ENCODE data around the gene ZNF316. TPM values are rescaled to one million over a fixed set of nuclear protein-coding genes. Genes with fewer than 3 reads are reported as not detected.

The ZNF316 gene
- total RNA-seq, 2 donors from 2014 or later, result 54.4 to 64.6 TPM

DNA sequence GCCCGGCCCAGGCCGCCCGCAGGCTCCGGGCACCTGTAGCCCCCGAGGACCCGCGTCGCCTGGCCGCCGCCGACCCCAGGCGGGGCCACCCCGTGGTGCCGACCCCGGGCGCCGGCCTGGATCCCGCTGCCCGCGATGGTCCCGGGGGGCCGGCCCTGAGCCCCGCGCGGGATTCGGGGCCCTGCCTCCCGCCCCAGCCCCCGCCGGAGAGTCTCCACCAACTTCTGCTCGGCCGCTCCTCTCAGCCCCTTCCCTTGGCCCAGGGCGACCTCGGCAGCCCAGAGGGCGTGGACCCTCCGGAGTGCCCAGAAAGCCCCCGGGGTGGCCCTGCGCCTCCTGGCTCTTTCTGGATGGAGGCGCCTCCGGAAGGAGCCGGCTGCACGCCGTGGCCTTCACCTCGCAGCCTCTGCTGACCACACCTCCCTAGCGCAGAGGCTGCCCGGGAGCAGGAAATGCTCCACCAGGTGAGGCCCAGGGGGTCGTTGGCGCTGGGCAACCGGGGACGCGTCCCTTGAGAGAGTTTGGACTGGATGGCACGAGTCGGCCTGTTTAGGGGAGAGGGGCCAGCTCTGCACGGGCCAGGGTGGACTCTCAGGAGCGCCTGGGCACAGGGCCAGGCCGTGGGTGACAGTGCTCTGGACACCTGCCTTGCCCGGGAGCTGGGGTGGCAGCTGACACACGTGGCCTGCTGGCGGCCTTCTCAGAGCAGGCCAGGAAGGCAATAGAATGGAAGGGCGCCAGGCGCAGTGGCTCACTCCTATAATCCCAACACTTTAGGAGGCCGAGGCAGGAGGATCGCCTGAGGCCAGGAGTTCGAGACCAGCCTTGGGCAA lies 21.2 kb upstream of the ZNF316 start:
- ATAC-seq (ENCODE audit: insufficient number of reproducible peaks, low FRiP score, low read depth), result no peak
- TF ChIP-seq, protein P1, sequence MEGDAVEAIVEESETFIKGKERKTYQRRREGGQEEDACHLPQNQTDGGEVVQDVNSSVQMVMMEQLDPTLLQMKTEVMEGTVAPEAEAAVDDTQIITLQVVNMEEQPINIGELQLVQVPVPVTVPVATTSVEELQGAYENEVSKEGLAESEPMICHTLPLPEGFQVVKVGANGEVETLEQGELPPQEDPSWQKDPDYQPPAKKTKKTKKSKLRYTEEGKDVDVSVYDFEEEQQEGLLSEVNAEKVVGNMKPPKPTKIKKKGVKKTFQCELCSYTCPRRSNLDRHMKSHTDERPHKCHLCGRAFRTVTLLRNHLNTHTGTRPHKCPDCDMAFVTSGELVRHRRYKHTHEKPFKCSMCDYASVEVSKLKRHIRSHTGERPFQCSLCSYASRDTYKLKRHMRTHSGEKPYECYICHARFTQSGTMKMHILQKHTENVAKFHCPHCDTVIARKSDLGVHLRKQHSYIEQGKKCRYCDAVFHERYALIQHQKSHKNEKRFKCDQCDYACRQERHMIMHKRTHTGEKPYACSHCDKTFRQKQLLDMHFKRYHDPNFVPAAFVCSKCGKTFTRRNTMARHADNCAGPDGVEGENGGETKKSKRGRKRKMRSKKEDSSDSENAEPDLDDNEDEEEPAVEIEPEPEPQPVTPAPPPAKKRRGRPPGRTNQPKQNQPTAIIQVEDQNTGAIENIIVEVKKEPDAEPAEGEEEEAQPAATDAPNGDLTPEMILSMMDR (IDR thresholded peaks at IDR 0.05), result no peak
- H3K9me3 ChIP-seq, result no peaks in the 10 kb centered on the region
- no peaks in the 10 kb centered on the region for H3K27me3 ChIP-seq (replicated peaks; ENCODE audit: insufficient read depth)
- H3K4me1 ChIP-seq (ENCODE audit: control insufficient read depth in 1 of 2, low read depth in 2 of 2), result peaks cover 4 to 20% of the 10 kb centered on the region in 2 donors
- H3K36me3 ChIP-seq, result no peaks in the 10 kb centered on the region
- DNase-seq (ENCODE audit: low spot score), result no peak
- H3K27ac ChIP-seq, result no peak overlapping the region
- H3K4me3 ChIP-seq, result peak overlapping the region; percentile 69

DNA sequence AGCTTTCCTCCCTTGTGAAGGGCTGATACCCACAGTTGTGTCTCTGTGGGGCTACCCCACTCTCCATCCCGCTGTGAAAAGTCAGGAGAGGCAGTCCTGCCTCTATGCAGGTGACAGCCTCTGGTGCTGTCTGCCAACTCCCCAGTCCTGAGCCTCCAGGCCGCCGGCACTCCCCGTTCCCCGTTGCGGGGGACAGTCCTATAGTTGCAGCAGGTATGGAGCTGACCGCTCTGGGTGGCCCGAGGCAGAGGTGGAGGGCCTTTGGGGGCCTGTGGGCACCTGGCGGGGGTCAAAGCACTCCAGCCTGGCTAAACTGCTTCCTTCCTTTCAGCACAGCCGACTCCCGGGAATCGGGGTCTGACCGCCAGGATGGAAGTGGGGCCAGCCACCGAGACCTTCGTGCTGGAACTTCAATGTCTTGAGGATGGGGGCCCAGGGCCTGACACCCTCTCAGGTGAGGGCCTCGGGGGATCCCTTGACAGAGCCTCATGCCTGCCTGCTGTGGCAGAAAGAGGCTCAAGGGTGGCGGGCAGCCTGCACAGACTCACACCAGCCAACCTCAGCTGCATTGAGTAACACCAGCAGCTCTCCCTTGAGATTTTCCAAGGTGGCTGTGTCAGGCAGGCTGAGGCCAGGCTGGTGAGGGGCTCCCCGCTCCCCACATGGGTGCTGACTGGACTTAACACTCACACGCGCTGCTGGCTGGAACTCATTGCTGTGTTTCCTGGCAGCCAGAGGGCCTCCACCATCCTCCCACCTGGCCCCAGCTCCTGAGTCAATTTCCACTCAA lies 20.1 kb upstream of the ZNF316 start:
- Histone ChIP-seq H3K4me1 (ENCODE audit: control insufficient read depth in 1 of 2, low read depth in 2 of 2) (peaks cover 4 to 20% of the 10 kb centered on the region in 2 donors), H3K4me3 (no peak overlapping the region)

GRCh38 chr7:6618621-6619020 lies 18.5 kb upstream of the ZNF316 start:
- Histone ChIP-seq H3K27ac (no peak overlapping the region), H3K4me3 (no peak overlapping the region), H3K9me3 (no peaks in the 10 kb centered on the region), H3K27me3 (replicated peaks; ENCODE audit: insufficient read depth) (no peaks in the 10 kb centered on the region), H3K4me1 (ENCODE audit: control insufficient read depth in 1 of 2, low read depth in 2 of 2) (peaks cover 4 to 20% of the 10 kb centered on the region in 2 donors), H3K36me3 (peaks cover 12% of the 10 kb centered on the region)
- DNase-seq (ENCODE audit: low spot score) (no peak), ATAC-seq (ENCODE audit: insufficient number of reproducible peaks, low FRiP score, low read depth) (no peak)
- TF ChIP-seq, protein P1 (IDR thresholded peaks at IDR 0.05), result no peak

More for the DNA sequence above, 20.1 kb upstream of the ZNF316 start:
- no peak for ATAC-seq (ENCODE audit: insufficient number of reproducible peaks, low FRiP score, low read depth)
- DNase-seq (ENCODE audit: low spot score), result no peak
- Histone ChIP-seq H3K9me3 (no peaks in the 10 kb centered on the region), H3K36me3 (peaks cover 9% of the 10 kb centered on the region), H3K27me3 (replicated peaks; ENCODE audit: insufficient read depth) (no peaks in the 10 kb centered on the region), H3K27ac (no peak overlapping the region)
- TF ChIP-seq, protein P1 (IDR thresholded peaks at IDR 0.05), result no peak

DNA sequence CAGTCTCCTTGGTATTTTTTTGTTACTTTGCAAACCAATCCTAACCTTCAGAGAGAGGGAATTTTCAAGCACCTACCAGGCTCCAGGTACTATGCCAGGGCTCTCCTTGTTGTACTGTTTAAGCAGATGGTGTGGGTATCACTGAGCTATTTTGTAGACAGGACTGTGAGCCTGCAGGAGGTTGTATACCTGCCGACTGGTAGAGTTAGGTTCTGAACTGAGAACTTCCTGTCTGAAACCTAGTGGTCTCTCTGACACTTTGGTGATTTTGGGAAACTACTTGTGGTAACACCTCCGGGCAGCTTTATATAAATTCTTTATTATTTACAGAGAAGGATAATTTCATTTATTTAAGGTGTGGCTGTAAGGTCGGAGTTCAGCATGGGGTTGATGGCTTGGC lies 17.2 kb upstream of the ZNF316 start:
- ATAC-seq (ENCODE audit: insufficient number of reproducible peaks, low FRiP score, low read depth), result no peak
- H3K9me3 ChIP-seq, result no peaks in the 10 kb centered on the region
- no peaks in the 10 kb centered on the region for H3K27me3 ChIP-seq (replicated peaks; ENCODE audit: insufficient read depth)
- DNase-seq (ENCODE audit: low spot score), result no peak
- H3K27ac ChIP-seq, result no peak overlapping the region
- H3K4me1 ChIP-seq (ENCODE audit: control insufficient read depth in 1 of 2, low read depth in 2 of 2), result peaks cover 4 to 16% of the 10 kb centered on the region in 2 donors
- no peak overlapping the region for H3K4me3 ChIP-seq
- TF ChIP-seq, protein P1 (IDR thresholded peaks at IDR 0.05), result no peak
- peaks cover 14% of the 10 kb centered on the region for H3K36me3 ChIP-seq

Data from thoracic aorta (tissue), 2 donors.